Measurements from ENCODE around the gene MRPS10.

MRPS10 gene

DNA sequence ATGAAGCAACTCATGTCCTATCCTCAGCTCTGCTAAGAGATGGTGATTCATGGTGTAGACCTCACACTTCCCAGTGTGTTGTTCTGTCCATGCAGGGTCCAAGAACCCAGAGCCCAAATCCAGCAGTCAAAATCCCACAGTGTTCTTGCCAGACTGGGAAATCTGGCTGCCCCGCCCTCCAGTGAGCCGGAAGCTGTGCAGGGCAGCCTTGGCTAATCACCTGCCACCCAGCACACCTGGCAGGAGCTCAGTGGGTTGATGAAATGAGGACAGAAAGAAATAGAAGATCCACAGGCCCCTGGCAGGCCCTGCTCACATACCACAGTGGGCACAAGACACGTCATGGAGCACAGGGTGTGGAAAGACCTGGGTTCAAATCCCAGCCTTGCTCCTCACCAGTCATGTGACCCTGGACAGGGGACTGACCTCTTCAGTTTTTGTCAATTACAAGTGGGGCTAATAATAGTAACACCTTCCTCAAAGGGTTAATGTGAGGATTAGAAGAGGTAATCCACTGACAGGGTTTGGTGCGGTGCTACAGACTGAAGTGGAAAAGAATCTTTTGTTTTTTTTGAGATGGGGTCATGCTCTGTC, 58.1 kb downstream of the MRPS10 start:
- TF ChIP-seq, protein P1, sequence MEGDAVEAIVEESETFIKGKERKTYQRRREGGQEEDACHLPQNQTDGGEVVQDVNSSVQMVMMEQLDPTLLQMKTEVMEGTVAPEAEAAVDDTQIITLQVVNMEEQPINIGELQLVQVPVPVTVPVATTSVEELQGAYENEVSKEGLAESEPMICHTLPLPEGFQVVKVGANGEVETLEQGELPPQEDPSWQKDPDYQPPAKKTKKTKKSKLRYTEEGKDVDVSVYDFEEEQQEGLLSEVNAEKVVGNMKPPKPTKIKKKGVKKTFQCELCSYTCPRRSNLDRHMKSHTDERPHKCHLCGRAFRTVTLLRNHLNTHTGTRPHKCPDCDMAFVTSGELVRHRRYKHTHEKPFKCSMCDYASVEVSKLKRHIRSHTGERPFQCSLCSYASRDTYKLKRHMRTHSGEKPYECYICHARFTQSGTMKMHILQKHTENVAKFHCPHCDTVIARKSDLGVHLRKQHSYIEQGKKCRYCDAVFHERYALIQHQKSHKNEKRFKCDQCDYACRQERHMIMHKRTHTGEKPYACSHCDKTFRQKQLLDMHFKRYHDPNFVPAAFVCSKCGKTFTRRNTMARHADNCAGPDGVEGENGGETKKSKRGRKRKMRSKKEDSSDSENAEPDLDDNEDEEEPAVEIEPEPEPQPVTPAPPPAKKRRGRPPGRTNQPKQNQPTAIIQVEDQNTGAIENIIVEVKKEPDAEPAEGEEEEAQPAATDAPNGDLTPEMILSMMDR (conservative IDR thresholded peaks at IDR 0.05; ENCODE audit: low read depth), result no peak
- CTCF ChIA-PET, result interaction anchor here (0.9 kb wide), 1 partner anchor 23 kb away, joined by 3 read pairs; no protein-coding TSS in a partner anchor
- DNase-seq (ENCODE audit: low spot score), result no peak
- POLR2A ChIA-PET (ENCODE audit: low non-redundant PET), result no interaction called here
- H3K27ac ChIP-seq, result no peak overlapping the region

DNA sequence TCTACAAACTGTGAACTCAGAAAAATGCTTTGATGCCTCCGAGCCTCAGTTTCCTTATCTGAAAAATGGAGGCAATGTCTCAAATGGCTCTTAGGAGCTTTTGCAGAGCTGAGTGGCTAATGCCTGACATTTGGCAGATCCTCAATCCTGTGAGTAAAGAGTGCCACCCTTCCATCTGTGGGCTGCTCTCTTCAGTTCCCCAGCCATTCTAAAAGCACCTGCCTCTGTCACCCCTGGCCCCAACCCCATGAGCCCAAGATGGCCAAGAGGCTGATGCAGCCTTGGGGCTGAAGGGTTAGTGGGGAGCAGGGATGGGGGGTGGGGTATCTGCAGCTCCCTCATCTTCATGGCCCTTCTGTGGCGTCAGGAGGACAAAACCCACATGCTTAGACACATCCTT, 59.0 kb downstream of the MRPS10 start:
- ChIA-PET POLR2A (ENCODE audit: low non-redundant PET) (no interaction called here), CTCF (no interaction called here)
- TF ChIP-seq, protein P1 (conservative IDR thresholded peaks at IDR 0.05; ENCODE audit: low read depth), result no peak
- no peak for DNase-seq (ENCODE audit: low spot score)
- peak overlapping the region; percentile 17; the same call in 1 of the 2 replicates for H3K27ac ChIP-seq

DNA sequence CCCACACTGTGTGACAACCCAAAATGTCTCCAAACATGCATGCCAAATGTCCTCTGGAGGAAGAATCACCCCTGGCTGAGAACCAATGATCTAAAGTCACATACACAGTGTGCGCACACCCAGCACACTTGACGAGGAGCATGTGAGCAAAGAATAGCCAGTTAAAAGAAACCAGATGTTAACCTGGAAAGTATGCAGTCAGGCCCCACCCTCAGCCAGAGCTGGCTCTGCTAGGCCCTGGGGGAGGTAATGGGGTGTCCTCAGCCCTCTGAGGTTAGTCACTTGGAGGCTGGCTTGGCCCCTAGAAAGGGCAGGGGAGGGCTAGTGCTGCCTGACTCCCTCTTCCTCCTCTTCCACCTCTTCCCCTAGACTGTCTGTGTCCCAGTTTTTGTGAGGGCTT, 59.6 kb downstream of the MRPS10 start:
- ChIA-PET POLR2A (ENCODE audit: low non-redundant PET) (no interaction called here), CTCF (no interaction called here)
- no peak for DNase-seq (ENCODE audit: low spot score)
- TF ChIP-seq, protein P1 (conservative IDR thresholded peaks at IDR 0.05; ENCODE audit: low read depth), result no peak
- peak overlapping the region; percentile 17 for H3K27ac ChIP-seq

Data from RWPE1 (cell line).